ENCODE measurements around the gene WIPF3. TPM values are rescaled to one million over a fixed set of nuclear protein-coding genes. Genes with fewer than 3 reads are reported as not detected.

WIPF3 gene
- total and polyA plus RNA-seq, 2 of the 4 experiments (the other 2 are of a cell fraction) = not detected

DNA sequence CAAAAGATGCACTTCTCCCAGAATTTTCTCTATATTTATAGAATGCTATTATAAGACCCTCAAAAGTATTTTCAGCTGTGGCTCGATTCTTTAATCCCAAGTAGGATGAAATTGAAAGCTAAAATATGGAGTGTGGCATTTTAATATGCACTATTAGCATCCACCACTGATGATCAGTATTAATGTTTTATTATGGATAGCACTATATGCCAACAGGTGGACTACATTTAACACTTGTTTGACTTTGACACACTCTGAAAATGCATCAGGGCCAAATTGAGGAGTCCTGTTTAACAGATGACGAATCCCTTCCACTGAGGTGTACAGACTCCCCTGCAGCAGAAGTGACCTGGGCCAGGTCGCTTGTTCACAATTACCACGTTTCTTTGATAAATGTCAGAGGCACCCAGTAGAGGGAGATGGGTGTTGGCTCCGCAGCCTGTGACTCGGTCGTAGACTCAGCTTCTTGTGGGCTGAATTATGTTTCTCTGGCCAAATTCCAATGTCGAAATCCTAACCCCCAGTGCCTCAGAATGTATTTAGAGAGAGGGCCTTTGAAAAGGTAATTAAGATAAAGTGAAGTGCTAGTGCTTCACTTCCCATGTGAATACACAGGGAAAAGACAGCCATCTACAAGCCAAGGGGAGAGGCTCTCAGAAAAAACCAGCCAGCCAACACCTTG is 48.1 kb downstream of the WIPF3 start:
- Histone ChIP-seq H3K23ac (ENCODE audit: low read depth, low read length) (no peak overlapping the region), H3K27ac (ENCODE audit: insufficient read depth, low read length) (no peak overlapping the region), H2BK5ac (ENCODE audit: low read depth, low read length, poor library complexity, severe bottlenecking) (no peak overlapping the region), H3K4ac (ENCODE audit: low read depth, low read length) (no peak overlapping the region), H3K9me1 (ENCODE audit: insufficient read depth, low read length) (no peaks in the 10 kb centered on the region), H4K91ac (ENCODE audit: insufficient read depth, low read depth, low read length) (no peak overlapping the region), H2AFZ (replicated peaks; ENCODE audit: low read length, poor library complexity) (no peak overlapping the region), H2AK5ac (ENCODE audit: low read depth, low read length) (no peak overlapping the region), H2AK9ac (replicated peaks; ENCODE audit: low read depth, low read length, poor library complexity) (no peak overlapping the region), H3K79me1 (ENCODE audit: low read depth in 1 of 2, low read length in 2 of 2) (no peaks in the 10 kb centered on the region), H4K20me1 (ENCODE audit: insufficient read depth, low read length) (no peaks in the 10 kb centered on the region), H3K4me3 (ENCODE audit: insufficient read depth, low read depth, low read length) (no peak overlapping the region), H2BK20ac (ENCODE audit: low read depth, low read length) (no peak overlapping the region), H2BK120ac (ENCODE audit: low read depth, low read length) (no peak overlapping the region), H3K9ac (ENCODE audit: low read depth, low read length) (no peak overlapping the region), H3K36me3 (ENCODE audit: control insufficient read depth, insufficient read depth, low read length) (no peaks in the 10 kb centered on the region), H3K56ac (ENCODE audit: extremely low read depth, insufficient read depth, low read length) (no peak overlapping the region), H3K9me3 (ENCODE audit: control insufficient read depth, insufficient read depth, low read length) (no peaks in the 10 kb centered on the region), H3K4me2 (ENCODE audit: low read depth, low read length) (no peak overlapping the region), H3K18ac (ENCODE audit: low read depth, low read length) (no peak overlapping the region), H4K8ac (ENCODE audit: low read depth in 2 of 2, low read length in 2 of 2) (no peak overlapping the region), H3K27me3 (ENCODE audit: control insufficient read depth, insufficient read depth, low read length) (peaks cover 7% of the 10 kb centered on the region), H4K5ac (ENCODE audit: low read depth, low read length) (no peak overlapping the region), H2BK15ac (ENCODE audit: low read depth, low read length) (no peak overlapping the region), H3K14ac (replicated peaks; ENCODE audit: low read depth, low read length) (no peak overlapping the region), H3K4me1 (ENCODE audit: control insufficient read depth, insufficient read depth, low read length) (no peaks in the 10 kb centered on the region)
- ATAC-seq (ENCODE audit: low read depth) (no peak), DNase-seq (no peak)
- TF ChIP-seq MAFK (IDR thresholded peaks at IDR 0.05; ENCODE audit: low read depth, low read length) (no peak), BHLHE40 (IDR thresholded peaks at IDR 0.05; ENCODE audit: low read depth, low read length) (no peak), CEBPB (IDR thresholded peaks at IDR 0.05; ENCODE audit: low read depth, low read length) (no peak), NFE2L2 (IDR thresholded peaks at IDR 0.05; ENCODE audit: low read depth, low read length) (no peak)
- intact Hi-C loops (cut with micrococcal nuclease) (no loop called here), dilution Hi-C loops (cut with HindIII; ENCODE audit: low sequenced_read_pairs, unreplicated experiment) (no loop called here), in situ Hi-C loops (cut with MboI; ENCODE audit: low sequenced_read_pairs) (no loop called here)
- BruUV-seq (replicated peaks) = no TSS peak
- ChIA-PET POLR2A (ENCODE audit: unreplicated experiment) (no interaction called here), CTCF (no interaction called here)
- WGBS, 2 experiments (ENCODE audit: extremely low coverage in 2 of 2, insufficient read length in 1 of 2) = no CpG with 5 or more reads among the region's 8 CpGs

Measured in IMR-90 (cell line).